HL-60 (cell line): ENCODE data around the gene GRID2.

ENCODE experiments used
- DNase-seq, 2 experiments: peaks; one replicate each; pipeline ENCODE4 v3.0.0-alpha.2; 2010 to 2020; ENCODE audit warnings: low read depth in 1 of 2, low spot score in 1 of 2
- H3K27ac ChIP-seq: fragments of 250-450 bp; sonication (Bioruptor Pico); replicated peaks from 2 replicates; pipeline ENCODE4 v1.5.1; 2020; ENCODE audit warnings: mild to moderate bottlenecking, moderate library complexity
- H3K27me3 ChIP-seq: fragments of 250-450 bp; sonication (Bioruptor Pico); 2 replicates; pipeline ENCODE4 v1.5.1; 2021; ENCODE audit warnings: mild to moderate bottlenecking, moderate library complexity; ENCODE audit not compliant: insufficient read depth, poor library complexity, severe bottlenecking
- H3K4me3 ChIP-seq: replicated peaks from 2 replicates; pipeline ENCODE4 v1.5.1; 2011; ENCODE audit warnings: mild to moderate bottlenecking, control low read depth, low read length; ENCODE audit not compliant: insufficient read depth
- CTCF ChIP-seq: IDR thresholded peaks from one replicate; pipeline ENCODE4 v1.5.1; 2011; ENCODE audit warnings: low read length, control low read depth, inconsistent platforms; ENCODE audit not compliant: insufficient read depth
- GABPA ChIP-seq: IDR thresholded peaks from 2 replicates; pipeline ENCODE4 v1.6.1; 2012; ENCODE audit warnings: low read depth
- POLR2AphosphoS5 ChIP-seq: IDR thresholded peaks from 2 replicates; pipeline ENCODE4 v1.6.1; 2012; ENCODE audit warnings: low read depth
- REST ChIP-seq: IDR thresholded peaks from 2 replicates; pipeline ENCODE4 v1.6.1; 2012; ENCODE audit warnings: low read depth; ENCODE audit not compliant: insufficient replicate concordance
- SPI1 ChIP-seq: IDR thresholded peaks from 2 replicates; pipeline ENCODE4 v1.6.1; 2012; ENCODE audit warnings: low read depth, mild to moderate bottlenecking, borderline replicate concordance

Gene GRID2

GRCh38 chr4:93657527-93657926 lies 1353.8 kb downstream of the GRID2 start:
- Histone ChIP-seq H3K27ac (no peak overlapping the region), H3K4me3 (no peak overlapping the region), H3K27me3 (no peaks in the 10 kb centered on the region)
- no peak for DNase-seq
- no peak for TF ChIP-seq REST
- TF ChIP-seq POLR2AphosphoS5 = no peak
- TF ChIP-seq GABPA = no peak
- no peak for TF ChIP-seq SPI1
- TF ChIP-seq CTCF = no peak

DNA sequence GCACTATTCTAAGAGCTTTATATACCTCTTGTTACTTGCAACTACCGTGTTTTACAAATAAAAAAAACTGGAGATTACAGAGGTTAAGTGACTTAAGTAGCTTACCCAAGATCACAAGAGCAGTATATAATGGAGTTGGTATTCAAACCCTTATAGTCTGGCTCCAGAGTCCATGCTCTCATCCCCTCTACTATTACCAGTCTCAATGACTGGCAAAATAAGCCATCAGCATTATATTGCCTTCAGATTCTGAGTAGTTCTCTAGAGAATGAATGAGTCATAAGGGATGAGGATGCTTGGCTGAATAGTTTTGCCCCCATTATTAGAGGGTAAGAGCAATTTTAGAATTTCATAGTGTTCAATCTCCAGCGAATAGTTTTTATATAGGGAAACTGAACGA lies 1354.7 kb downstream of the GRID2 start:
- Histone ChIP-seq H3K27ac (no peak overlapping the region), H3K27me3 (no peaks in the 10 kb centered on the region), H3K4me3 (no peak overlapping the region)
- TF ChIP-seq GABPA (no peak), REST (no peak), POLR2AphosphoS5 (no peak), SPI1 (no peak), CTCF (no peak)
- DNase-seq = no peak

DNA sequence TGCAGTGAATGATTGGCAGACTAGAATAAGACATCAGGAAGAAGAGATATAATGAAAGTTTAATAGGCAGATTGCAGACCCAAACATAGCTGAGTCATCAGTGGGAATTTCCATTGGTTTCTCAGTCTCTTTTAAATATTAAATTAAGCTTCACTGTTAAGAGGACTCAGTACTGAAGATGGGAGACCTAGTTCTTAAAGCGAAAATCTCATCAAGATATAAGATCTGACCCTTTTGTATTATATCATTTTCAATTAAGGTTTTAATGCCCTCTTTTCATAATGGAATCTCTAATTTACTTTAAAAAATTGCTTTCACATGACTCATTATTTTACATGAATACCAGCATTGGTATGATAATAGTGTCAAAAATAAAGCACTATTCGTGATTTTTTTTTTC lies 1355.9 kb downstream of the GRID2 start:
- Histone ChIP-seq H3K27ac (no peak overlapping the region), H3K4me3 (no peak overlapping the region), H3K27me3 (no peaks in the 10 kb centered on the region)
- DNase-seq = no peak
- TF ChIP-seq CTCF (no peak), GABPA (no peak), REST (no peak), POLR2AphosphoS5 (no peak), SPI1 (no peak)
